Effector memory CD8-positive, alpha-beta T cell (primary cell): ENCODE data around the gene PDE1C.
"Not testable (repeated sequence)": the region's sequence is repeated elsewhere in the genome, so short reads cannot be mapped to it uniquely, and the experiment has no call there.

Experiments used
- ATAC-seq: fragments of 150-1000 bp; cut with Tn5 transposase; replicated peaks from 2 replicates; pipeline ENCODE4 v1.10.0; 2021; ENCODE audit warnings: mild to moderate bottlenecking, moderate library complexity
- DNase-seq, 3 experiments: peaks; one replicate each; pipeline ENCODE4 v3.0.0; 2021
- H3K27ac Mint-ChIP-seq, 2 donors: one replicate each; pipeline ENCODE4 v1.8.0; 2022; ENCODE audit warnings: mild to moderate bottlenecking in 2 of 2, mixed read lengths in 2 of 2, moderate library complexity in 2 of 2
- H3K27me3 Mint-ChIP-seq, 2 donors: one replicate each; pipeline ENCODE4 v1.8.0; 2022; ENCODE audit warnings: mixed read lengths in 2 of 2
- H3K36me3 Mint-ChIP-seq: one replicate; pipeline ENCODE4 v1.8.0; 2022; ENCODE audit warnings: mild to moderate bottlenecking, moderate library complexity, mixed read lengths; ENCODE audit not compliant: insufficient read depth
- H3K4me1 Mint-ChIP-seq, 2 donors: one replicate each; pipeline ENCODE4 v1.8.0; 2022; ENCODE audit warnings: low read depth in 2 of 2, mixed read lengths in 2 of 2
- H3K4me3 Mint-ChIP-seq, 2 donors: one replicate each; pipeline ENCODE4 v1.8.0; 2022; ENCODE audit warnings: mild to moderate bottlenecking in 2 of 2, mixed read lengths in 2 of 2, moderate library complexity in 2 of 2
- H3K9me3 Mint-ChIP-seq, 2 donors: one replicate each; pipeline ENCODE4 v1.8.0; 2022; ENCODE audit warnings: mixed read lengths in 2 of 2

Gene PDE1C

DNA sequence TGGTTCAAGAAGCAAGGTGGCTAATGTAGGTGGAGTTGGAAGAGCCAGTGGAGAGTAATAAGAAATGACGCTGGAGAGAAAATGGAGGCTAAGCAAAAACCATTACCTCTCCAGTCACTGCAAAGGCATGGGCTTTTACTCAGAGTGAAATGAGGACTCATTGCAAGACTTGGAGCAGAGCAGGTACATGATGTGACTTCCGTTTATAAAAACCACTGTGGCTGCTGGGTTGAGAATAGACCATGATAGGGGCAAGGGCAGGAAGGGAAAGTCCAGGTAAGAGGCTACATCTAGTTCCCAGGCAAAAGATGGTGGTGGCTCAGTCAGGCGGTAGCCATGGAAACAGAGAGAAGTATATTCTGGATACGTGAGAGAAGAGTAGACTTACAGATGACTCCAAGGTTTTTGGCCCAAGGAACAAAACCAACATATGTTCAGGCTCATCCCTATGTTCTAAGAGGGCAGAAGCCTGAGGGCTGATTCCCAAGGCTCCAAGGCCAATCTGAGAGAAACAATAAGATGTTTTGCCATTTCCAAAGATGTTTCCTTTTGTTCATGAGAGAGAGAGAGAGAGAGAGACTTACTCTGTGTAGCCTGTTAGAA lies 21.5 kb upstream of the PDE1C start:
- Mint-ChIP-seq H3K4me3 (no peak overlapping the region), H3K27ac (no peak overlapping the region), H3K36me3 (no peaks in the 10 kb centered on the region), H3K27me3 (no peaks in the 10 kb centered on the region), H3K9me3 (peaks cover 6 to 11% of the 10 kb centered on the region in 2 donors), H3K4me1 (no peaks in the 10 kb centered on the region)
- ATAC-seq, result no peak
- DNase-seq, result no peak

DNA sequence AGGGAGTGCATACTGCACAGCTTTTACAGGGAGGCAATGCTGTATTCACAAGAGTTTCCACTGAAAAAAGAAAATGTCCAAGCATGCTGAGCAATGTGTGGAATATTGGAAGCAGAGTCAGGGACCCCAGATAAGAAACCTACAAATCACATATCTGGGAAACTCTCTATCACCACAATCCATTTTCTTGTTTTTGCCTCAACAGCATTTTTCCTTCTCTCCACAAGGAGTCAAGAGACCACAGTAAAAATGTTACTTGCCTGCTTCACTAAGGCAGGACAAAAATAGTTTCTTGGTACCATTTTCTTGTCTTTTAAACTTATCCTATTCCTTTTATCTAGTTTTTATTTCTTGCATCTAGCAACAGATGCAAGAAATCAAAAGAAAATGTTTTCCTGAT lies 19.5 kb upstream of the PDE1C start:
- ATAC-seq (no peak), DNase-seq (no peak)
- no peaks in the 10 kb centered on the region for H3K27me3 Mint-ChIP-seq
- H3K27ac Mint-ChIP-seq, result no peak overlapping the region
- H3K36me3 Mint-ChIP-seq, result no peaks in the 10 kb centered on the region
- no peaks in the 10 kb centered on the region for H3K4me1 Mint-ChIP-seq
- no peak overlapping the region for H3K4me3 Mint-ChIP-seq
- H3K9me3 Mint-ChIP-seq, result peaks cover 3 to 11% of the 10 kb centered on the region in 2 donors

- no peaks in the 10 kb centered on the region for H3K36me3 Mint-ChIP-seq
- no peaks in the 10 kb centered on the region for H3K4me1 Mint-ChIP-seq
- H3K4me3 Mint-ChIP-seq, result no peak overlapping the region
- H3K9me3 Mint-ChIP-seq, result peaks cover 5 to 11% of the 10 kb centered on the region in 2 donors
- no peaks in the 10 kb centered on the region for H3K27me3 Mint-ChIP-seq
- no peak for DNase-seq
- no peak overlapping the region for H3K27ac Mint-ChIP-seq
- no peak for ATAC-seq
Observed at GRCh38 chr7:32089256-32089655, 19.0 kb upstream of the PDE1C start.

DNA sequence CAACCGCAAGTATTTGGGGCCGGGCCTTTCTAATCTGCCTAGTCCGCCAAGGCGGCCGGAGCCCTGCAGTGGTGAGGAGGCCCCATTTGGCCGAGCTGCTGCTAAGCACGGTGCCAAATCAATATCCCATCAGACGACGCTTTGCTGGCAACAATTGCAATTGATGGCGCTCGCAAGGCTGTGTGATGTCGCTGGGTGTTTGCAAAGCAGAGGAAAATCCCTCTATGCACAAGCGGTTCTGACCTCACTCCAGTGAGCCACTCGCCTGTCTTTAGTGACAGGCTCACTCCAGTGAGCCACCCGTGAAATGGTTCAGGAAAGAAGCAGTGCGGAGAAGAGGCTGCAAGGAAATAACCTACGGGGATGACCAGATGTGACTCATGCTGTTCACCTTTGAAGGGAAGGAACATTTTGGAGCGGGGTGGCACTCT lies 18.3 kb upstream of the PDE1C start:
- DNase-seq (no peak), ATAC-seq (no peak)
- H3K9me3 Mint-ChIP-seq, result peaks cover 5 to 11% of the 10 kb centered on the region in 2 donors
- H3K27me3 Mint-ChIP-seq, result no peaks in the 10 kb centered on the region
- H3K4me3 Mint-ChIP-seq, result no peak overlapping the region
- no peaks in the 10 kb centered on the region for H3K36me3 Mint-ChIP-seq
- H3K4me1 Mint-ChIP-seq, result no peaks in the 10 kb centered on the region
- no peak overlapping the region for H3K27ac Mint-ChIP-seq

- no peaks in the 10 kb centered on the region for H3K4me1 Mint-ChIP-seq
- ATAC-seq, result no peak
- peaks cover 5 to 10% of the 10 kb centered on the region in 2 donors for H3K9me3 Mint-ChIP-seq
- H3K36me3 Mint-ChIP-seq, result peaks cover 4% of the 10 kb centered on the region
- H3K4me3 Mint-ChIP-seq, result no peak overlapping the region
- DNase-seq, result no peak
- H3K27me3 Mint-ChIP-seq, result no peaks in the 10 kb centered on the region
- H3K27ac Mint-ChIP-seq, result no peak overlapping the region
Observed at GRCh38 chr7:32079510-32079909, 9.3 kb upstream of the PDE1C start.

DNA sequence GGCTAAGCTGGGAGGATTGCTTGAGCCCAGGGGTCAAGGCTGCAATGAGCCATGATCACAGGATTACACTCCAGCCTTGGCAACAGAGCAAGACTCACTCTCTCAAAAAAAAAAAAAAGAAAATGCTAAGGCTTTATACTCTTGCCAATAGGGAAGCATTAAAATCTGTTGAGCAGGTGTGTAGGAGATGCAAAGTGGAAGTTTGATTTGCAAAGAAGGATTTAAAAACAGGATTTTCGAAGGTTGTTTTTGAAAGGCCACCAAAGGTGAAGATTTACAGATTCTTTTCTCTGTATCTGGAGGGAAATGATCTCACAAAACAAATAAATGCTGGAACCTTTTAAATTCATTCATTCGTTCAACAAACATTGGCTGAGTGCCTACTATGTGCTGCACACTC lies 8.6 kb upstream of the PDE1C start:
- no peaks in the 10 kb centered on the region for H3K27me3 Mint-ChIP-seq
- DNase-seq (no peak), ATAC-seq (no peak)
- H3K9me3 Mint-ChIP-seq, result peaks cover 3 to 10% of the 10 kb centered on the region in 2 donors
- H3K36me3 Mint-ChIP-seq, result peaks cover 4% of the 10 kb centered on the region
- no peaks in the 10 kb centered on the region for H3K4me1 Mint-ChIP-seq
- no peak overlapping the region for H3K27ac Mint-ChIP-seq
- H3K4me3 Mint-ChIP-seq, result no peak overlapping the region

- ATAC-seq, result no peak
- no peaks in the 10 kb centered on the region for H3K27me3 Mint-ChIP-seq
Observed at GRCh38 chr7:32077806-32078205, 7.6 kb upstream of the PDE1C start.

DNA sequence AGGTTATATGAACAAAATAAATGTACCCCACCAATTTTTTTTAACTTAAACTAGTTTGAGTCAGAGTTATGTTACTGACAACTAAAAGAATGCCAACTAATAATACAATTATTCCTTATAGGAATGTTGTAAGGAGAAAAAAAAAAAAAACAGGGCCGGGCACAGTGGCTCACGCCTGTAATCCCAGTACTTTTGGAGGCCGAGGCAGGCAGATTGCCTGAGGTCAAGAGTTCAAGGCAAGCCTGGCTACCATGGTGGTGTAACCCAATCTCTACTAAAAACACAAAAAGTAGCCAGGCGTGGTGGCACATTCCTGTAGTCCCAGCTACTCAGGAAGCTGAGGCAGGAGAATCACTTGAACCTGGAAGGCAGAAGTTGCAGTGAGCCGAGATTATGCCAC lies 6.6 kb upstream of the PDE1C start:
- not testable (repeated sequence) for H3K9me3 Mint-ChIP-seq, H3K27ac Mint-ChIP-seq, H3K36me3 Mint-ChIP-seq, H3K4me3 Mint-ChIP-seq, ATAC-seq, H3K27me3 Mint-ChIP-seq, H3K4me1 Mint-ChIP-seq, DNase-seq

More at GRCh38 chr7:32077806-32078205, 7.6 kb upstream of the PDE1C start:
- Mint-ChIP-seq H3K36me3 (peaks cover 4% of the 10 kb centered on the region), H3K27ac (no peak overlapping the region), H3K9me3 (peaks cover 3 to 10% of the 10 kb centered on the region in 2 donors), H3K4me1 (no peaks in the 10 kb centered on the region), H3K4me3 (no peak overlapping the region)
- no peak for DNase-seq

GRCh38 chr7:32075612-32076011 lies 5.4 kb upstream of the PDE1C start:
- DNase-seq, result no peak
- no peak overlapping the region for H3K4me3 Mint-ChIP-seq
- ATAC-seq, result no peak
- H3K27me3 Mint-ChIP-seq, result peaks cover 0 to 9% of the 10 kb centered on the region in 2 donors
- no peaks in the 10 kb centered on the region for H3K4me1 Mint-ChIP-seq
- peaks cover 3 to 10% of the 10 kb centered on the region in 2 donors for H3K9me3 Mint-ChIP-seq
- H3K27ac Mint-ChIP-seq, result no peak overlapping the region
- peaks cover 4% of the 10 kb centered on the region for H3K36me3 Mint-ChIP-seq

- no peak overlapping the region for H3K4me3 Mint-ChIP-seq
Observed at GRCh38 chr7:32074787-32075585, 4.8 kb upstream of the PDE1C start.

GRCh38 chr7:32073533-32073932 lies 3.3 kb upstream of the PDE1C start:
- Mint-ChIP-seq H3K9me3 (peaks cover 0 to 2% of the 10 kb centered on the region in 2 donors), H3K4me3 (no peak overlapping the region), H3K27me3 (peaks cover 9 to 21% of the 10 kb centered on the region in 2 donors), H3K36me3 (peaks cover 1% of the 10 kb centered on the region), H3K4me1 (no peaks in the 10 kb centered on the region), H3K27ac (no peak overlapping the region)
- no peak for ATAC-seq
- no peak for DNase-seq

More at GRCh38 chr7:32074787-32075585, 4.8 kb upstream of the PDE1C start:
- H3K36me3 Mint-ChIP-seq, result peaks cover 4% of the 10 kb centered on the region
- H3K27me3 Mint-ChIP-seq, result peaks cover 5 to 15% of the 10 kb centered on the region in 2 donors
- H3K27ac Mint-ChIP-seq, result no peak overlapping the region
- H3K9me3 Mint-ChIP-seq, result peaks cover 3 to 10% of the 10 kb centered on the region in 2 donors
- DNase-seq (no peak), ATAC-seq (no peak)
- no peaks in the 10 kb centered on the region for H3K4me1 Mint-ChIP-seq

DNA sequence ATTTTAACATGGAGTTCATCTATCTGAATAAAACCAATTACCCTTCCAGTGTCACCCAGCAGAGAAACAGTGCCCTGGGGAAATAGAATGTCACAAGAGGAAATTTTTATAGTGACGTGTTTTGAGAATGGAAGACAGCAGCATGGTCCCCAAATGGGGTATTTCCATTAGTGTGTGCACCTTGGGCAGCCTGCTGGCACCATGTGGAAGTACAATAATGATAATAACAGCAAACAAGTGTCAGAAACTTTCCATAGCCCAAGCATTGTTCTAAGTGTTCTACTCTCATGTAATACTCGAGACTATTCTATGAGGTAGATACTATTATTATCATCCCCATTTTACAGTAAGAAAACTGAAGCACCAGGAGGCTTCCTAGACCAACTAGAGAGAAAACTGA lies 2.2 kb upstream of the PDE1C start:
- no peak for ATAC-seq

GRCh38 chr7:32071466-32072091 lies 1.4 kb upstream of the PDE1C start:
- H3K27ac Mint-ChIP-seq, result no peak overlapping the region
- peaks cover 9 to 21% of the 10 kb centered on the region in 2 donors for H3K27me3 Mint-ChIP-seq
- H3K36me3 Mint-ChIP-seq, result no peaks in the 10 kb centered on the region
- no peak overlapping the region for H3K4me3 Mint-ChIP-seq
- ATAC-seq, result no peak
- H3K4me1 Mint-ChIP-seq, result no peaks in the 10 kb centered on the region
- no peak for DNase-seq
- peaks cover 0 to 2% of the 10 kb centered on the region in 2 donors for H3K9me3 Mint-ChIP-seq

More for the DNA sequence above, 2.2 kb upstream of the PDE1C start:
- no peak overlapping the region for H3K4me3 Mint-ChIP-seq
- no peak overlapping the region for H3K27ac Mint-ChIP-seq
- H3K36me3 Mint-ChIP-seq, result no peaks in the 10 kb centered on the region
- no peaks in the 10 kb centered on the region for H3K4me1 Mint-ChIP-seq
- peaks cover 9 to 21% of the 10 kb centered on the region in 2 donors for H3K27me3 Mint-ChIP-seq
- DNase-seq, result no peak
- H3K9me3 Mint-ChIP-seq, result peaks cover 0 to 2% of the 10 kb centered on the region in 2 donors

DNA sequence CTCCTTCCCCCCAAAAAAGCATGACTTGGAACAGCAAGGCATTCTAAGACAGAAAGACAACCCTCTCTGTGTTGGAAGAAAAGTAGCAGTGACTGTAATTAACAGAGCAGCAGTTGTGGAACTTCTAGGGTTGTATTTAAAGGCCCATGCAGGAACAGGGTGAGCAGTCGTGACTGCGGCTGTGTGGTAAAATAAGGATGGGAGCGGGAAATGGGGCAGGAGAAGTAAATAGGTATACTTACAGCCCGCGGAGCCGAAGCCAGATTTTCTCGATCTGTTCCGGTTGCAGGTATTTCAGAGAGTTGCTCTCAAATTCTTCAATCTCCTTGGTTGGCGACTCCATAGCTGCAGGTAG lies 179 bp downstream of the PDE1C start:
- Mint-ChIP-seq H3K4me3 (no peak overlapping the region), H3K36me3 (no peaks in the 10 kb centered on the region), H3K4me1 (no peaks in the 10 kb centered on the region), H3K27ac (no peak overlapping the region), H3K27me3 (peaks cover 9 to 21% of the 10 kb centered on the region in 2 donors), H3K9me3 (no peaks in the 10 kb centered on the region)
- DNase-seq (no peak), ATAC-seq (no peak)
